ENCODE data around the gene CHCHD3.

Gene CHCHD3

DNA sequence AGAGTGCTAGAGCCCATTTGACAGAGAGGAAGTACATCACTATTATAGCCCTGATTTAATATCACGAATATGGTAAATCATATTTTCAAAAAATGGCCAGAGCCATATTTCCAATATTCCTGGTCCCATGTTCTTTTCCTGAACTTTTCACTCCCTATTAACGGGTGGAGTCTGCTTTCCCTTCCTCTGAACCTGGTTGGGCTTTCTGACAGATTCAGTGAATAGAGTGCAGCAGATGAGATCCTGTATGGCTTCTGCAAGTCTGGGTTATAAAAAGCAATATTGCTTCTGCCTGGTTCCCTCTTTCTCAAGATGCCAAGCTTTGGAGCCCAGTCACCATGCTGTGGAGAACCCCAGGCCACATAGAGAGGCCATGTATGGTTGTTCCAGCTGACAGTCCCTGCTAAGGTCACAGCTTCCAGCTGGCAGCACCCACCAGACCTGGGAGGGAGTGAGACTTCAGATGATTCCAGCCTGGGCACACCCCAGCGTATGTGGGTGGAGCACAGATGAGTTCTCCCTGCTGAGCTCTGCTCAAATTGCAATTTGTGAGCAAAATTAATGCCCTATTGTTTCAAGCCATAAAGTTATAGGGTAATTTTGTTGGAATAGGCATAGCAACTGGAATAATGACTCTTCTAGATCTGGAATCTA lies 17.9 kb upstream of the CHCHD3 start:
- H3K4me3 ChIP-seq = no peak overlapping the region
- TF ChIP-seq POLR2AphosphoS5 (IDR thresholded peaks at IDR 0.05; ENCODE audit: borderline replicate concordance, low read depth, low read length) = no peak
- TF ChIP-seq EZH2 (IDR thresholded peaks at IDR 0.05) = no peak
- no peak for TF ChIP-seq FOXP2 (optimal IDR thresholded peaks at IDR 0.05; ENCODE audit: control extremely low read depth, extremely low read length, insufficient read depth)
- no peaks in the 10 kb centered on the region for H3K36me3 ChIP-seq (ENCODE audit: insufficient read depth, low read length)
- H3K9me3 ChIP-seq (ENCODE audit: low read depth, low read length) = no peaks in the 10 kb centered on the region
- H3K27ac ChIP-seq = no peak overlapping the region
- H3K9ac ChIP-seq (ENCODE audit: insufficient read length) = no peak overlapping the region
- DNase-seq (ENCODE audit: low read depth, low spot score) = no peak

DNA sequence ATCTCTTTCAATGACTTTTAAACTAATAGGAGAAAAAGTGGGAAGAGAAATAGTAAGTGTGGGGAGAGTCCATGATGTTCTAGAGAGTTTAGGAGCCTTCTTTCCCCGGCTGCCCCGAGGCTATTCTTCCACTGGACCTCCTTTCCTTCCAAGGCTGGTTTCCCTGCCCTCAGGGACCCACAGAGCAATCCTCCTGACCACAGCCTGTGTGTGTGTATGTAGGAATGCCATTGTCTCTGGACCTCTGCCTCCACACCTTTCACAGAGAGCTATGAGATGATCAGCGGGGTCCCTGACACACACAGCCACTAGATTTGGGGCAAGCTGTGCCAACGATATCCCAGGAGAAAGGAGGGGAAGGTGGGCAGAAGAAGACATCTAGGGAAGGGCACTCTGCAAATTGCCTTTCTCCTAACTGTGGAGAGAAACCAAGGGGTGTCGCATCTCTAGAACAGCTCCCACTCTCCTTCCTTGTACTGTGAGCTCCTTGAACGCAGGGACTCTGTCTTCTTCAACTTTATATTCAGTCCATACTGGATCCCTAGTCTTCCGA lies 13.3 kb upstream of the CHCHD3 start:
- no peak for TF ChIP-seq POLR2AphosphoS5 (IDR thresholded peaks at IDR 0.05; ENCODE audit: borderline replicate concordance, low read depth, low read length)
- TF ChIP-seq EZH2 (IDR thresholded peaks at IDR 0.05) = no peak
- no peak for TF ChIP-seq FOXP2 (optimal IDR thresholded peaks at IDR 0.05; ENCODE audit: control extremely low read depth, extremely low read length, insufficient read depth)
- Histone ChIP-seq H3K36me3 (ENCODE audit: insufficient read depth, low read length) (no peaks in the 10 kb centered on the region), H3K9me3 (ENCODE audit: low read depth, low read length) (no peaks in the 10 kb centered on the region), H3K9ac (ENCODE audit: insufficient read length) (no peak overlapping the region), H3K4me3 (no peak overlapping the region), H3K27ac (no peak overlapping the region)
- DNase-seq (ENCODE audit: low read depth, low spot score) = no peak

DNA sequence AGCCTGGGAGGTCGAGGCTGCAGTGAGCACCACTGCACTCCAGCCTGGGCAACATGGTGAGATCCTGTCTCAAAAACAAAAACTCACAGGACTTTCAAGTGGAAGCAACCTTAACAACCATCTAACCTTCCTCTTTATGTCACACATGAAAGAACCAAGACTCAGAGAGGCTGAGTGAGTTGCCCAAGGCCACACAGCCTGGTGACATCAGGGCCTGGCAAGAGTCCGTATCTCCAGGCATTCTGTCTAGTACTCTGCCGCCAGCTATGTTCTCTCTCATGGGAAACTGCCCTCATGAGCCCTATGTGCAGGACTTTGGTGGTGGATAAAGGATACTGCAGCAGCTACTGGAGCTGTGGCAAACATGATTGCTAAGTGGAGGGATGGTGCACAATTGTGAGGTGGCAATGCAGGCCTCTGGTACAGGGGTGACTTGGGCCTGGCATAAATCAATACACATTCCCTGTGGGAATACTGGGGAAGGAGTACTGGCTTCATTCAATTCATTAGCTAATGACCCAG lies 10.1 kb upstream of the CHCHD3 start:
- no peak overlapping the region for H3K9ac ChIP-seq (ENCODE audit: insufficient read length)
- H3K4me3 ChIP-seq = no peak overlapping the region
- DNase-seq (ENCODE audit: low read depth, low spot score) = no peak
- no peaks in the 10 kb centered on the region for H3K9me3 ChIP-seq (ENCODE audit: low read depth, low read length)
- H3K27ac ChIP-seq = no peak overlapping the region
- no peak for TF ChIP-seq EZH2 (IDR thresholded peaks at IDR 0.05)
- no peak for TF ChIP-seq POLR2AphosphoS5 (IDR thresholded peaks at IDR 0.05; ENCODE audit: borderline replicate concordance, low read depth, low read length)
- no peak for TF ChIP-seq FOXP2 (optimal IDR thresholded peaks at IDR 0.05; ENCODE audit: control extremely low read depth, extremely low read length, insufficient read depth)
- no peaks in the 10 kb centered on the region for H3K36me3 ChIP-seq (ENCODE audit: insufficient read depth, low read length)

DNA sequence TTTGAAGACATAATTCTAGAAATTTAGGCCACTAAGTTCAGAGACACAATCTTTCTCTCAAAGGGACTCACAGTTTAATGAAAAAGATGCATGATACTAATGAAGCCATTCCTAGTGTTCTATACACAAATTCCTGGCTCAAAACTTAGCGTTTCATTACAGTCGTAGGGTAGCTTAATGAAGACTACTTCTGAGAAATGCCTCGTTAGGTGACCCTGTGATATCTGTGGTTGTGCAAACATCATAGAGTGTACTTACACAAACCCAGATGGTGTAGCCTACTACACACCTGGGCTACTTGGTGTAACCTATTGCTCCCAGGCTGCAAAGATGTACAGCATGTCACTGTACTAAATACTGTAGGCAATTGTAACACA lies 488 bp upstream of the CHCHD3 start:
- no peak overlapping the region for H3K9ac ChIP-seq (ENCODE audit: insufficient read length)
- TF ChIP-seq POLR2AphosphoS5 (IDR thresholded peaks at IDR 0.05; ENCODE audit: borderline replicate concordance, low read depth, low read length) = no peak
- TF ChIP-seq EZH2 (IDR thresholded peaks at IDR 0.05) = no peak
- no peak for TF ChIP-seq FOXP2 (optimal IDR thresholded peaks at IDR 0.05; ENCODE audit: control extremely low read depth, extremely low read length, insufficient read depth)
- peak overlapping the region; percentile 94 for H3K4me3 ChIP-seq
- H3K27ac ChIP-seq = no peak overlapping the region; the same call in 1 of the 2 replicates
- H3K36me3 ChIP-seq (ENCODE audit: insufficient read depth, low read length) = peaks cover 13% of the 10 kb centered on the region
- no peak for DNase-seq (ENCODE audit: low read depth, low spot score)
- no peaks in the 10 kb centered on the region for H3K9me3 ChIP-seq (ENCODE audit: low read depth, low read length)

DNA sequence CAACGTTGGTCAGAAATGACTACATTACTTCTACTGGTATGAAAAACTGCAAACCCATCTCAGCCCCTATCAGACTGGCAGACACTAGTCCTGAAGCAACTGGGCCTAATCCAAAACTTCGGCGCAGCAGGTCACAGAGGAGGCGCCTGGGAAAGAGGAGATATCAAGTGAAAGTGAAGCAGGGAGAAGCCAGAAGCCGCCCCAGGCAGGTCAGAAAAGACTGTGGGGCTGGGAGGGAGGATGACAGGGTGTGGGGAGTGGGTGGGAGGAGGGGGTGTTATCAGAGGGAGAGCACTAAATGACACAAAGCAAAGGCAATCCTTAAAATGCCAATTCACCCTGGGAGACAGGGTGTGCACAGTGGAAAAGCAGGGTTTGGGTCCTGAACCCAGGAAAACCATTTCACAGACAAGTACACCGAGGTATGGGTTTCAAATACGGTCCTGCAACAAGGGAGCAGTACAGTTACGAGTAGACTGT lies 731 bp downstream of the CHCHD3 start:
- DNase-seq (ENCODE audit: low read depth, low spot score) = no peak
- no peak for TF ChIP-seq POLR2AphosphoS5 (IDR thresholded peaks at IDR 0.05; ENCODE audit: borderline replicate concordance, low read depth, low read length)
- no peak for TF ChIP-seq EZH2 (IDR thresholded peaks at IDR 0.05)
- TF ChIP-seq FOXP2 (optimal IDR thresholded peaks at IDR 0.05; ENCODE audit: control extremely low read depth, extremely low read length, insufficient read depth) = no peak
- no peaks in the 10 kb centered on the region for H3K9me3 ChIP-seq (ENCODE audit: low read depth, low read length)
- peaks cover 13% of the 10 kb centered on the region for H3K36me3 ChIP-seq (ENCODE audit: insufficient read depth, low read length)
- H3K9ac ChIP-seq (ENCODE audit: insufficient read length) = peak overlapping the region; percentile 91
- no peak overlapping the region for H3K27ac ChIP-seq
- H3K4me3 ChIP-seq = peak overlapping the region; percentile 94

DNA sequence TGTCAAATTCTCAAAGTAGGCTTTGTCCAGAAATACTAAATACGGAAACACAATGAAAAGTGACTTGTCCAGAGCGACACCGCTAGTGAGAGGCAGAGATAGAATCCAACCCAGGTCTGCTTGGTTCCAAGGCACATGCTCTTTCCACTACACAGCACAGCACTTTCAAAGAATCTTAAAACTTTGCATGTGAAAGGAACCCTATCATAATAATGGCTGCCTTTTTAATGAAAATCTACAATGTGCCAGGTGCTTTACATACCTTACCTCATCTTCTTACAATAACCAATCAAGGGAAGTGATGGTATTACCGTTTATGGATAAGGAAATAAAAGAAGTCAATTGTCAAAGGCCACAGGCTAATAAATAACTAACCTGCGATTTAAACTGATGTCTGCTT lies 2.6 kb downstream of the CHCHD3 start:
- H3K27ac ChIP-seq = no peak overlapping the region
- no peak for DNase-seq (ENCODE audit: low read depth, low spot score)
- TF ChIP-seq POLR2AphosphoS5 (IDR thresholded peaks at IDR 0.05; ENCODE audit: borderline replicate concordance, low read depth, low read length) = no peak
- no peak for TF ChIP-seq EZH2 (IDR thresholded peaks at IDR 0.05)
- no peak for TF ChIP-seq FOXP2 (optimal IDR thresholded peaks at IDR 0.05; ENCODE audit: control extremely low read depth, extremely low read length, insufficient read depth)
- H3K9me3 ChIP-seq (ENCODE audit: low read depth, low read length) = no peaks in the 10 kb centered on the region
- H3K36me3 ChIP-seq (ENCODE audit: insufficient read depth, low read length) = peaks cover 20% of the 10 kb centered on the region
- H3K4me3 ChIP-seq = no peak overlapping the region
- no peak overlapping the region for H3K9ac ChIP-seq (ENCODE audit: insufficient read length)

DNA sequence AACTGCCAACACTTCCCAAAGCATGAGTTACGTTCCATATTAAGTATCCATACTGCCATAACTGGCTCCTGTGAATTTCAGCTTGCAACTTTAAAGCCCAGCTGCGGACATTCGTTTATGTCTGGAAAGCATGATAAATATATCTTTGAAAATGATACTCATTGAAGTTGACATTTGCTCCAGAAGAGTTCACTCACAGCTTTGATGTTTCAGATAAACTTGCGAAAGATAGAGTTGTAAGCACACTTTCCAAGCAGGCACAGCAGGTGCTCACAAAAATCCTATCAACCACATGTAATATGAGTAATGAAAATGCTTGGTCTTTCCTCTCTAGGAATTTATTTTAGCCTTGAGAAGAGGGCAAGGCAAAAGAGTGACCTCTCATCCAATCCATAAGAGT lies 4.5 kb downstream of the CHCHD3 start:
- Histone ChIP-seq H3K27ac (no peak overlapping the region), H3K36me3 (ENCODE audit: insufficient read depth, low read length) (peaks cover 20% of the 10 kb centered on the region), H3K4me3 (no peak overlapping the region), H3K9ac (ENCODE audit: insufficient read length) (no peak overlapping the region), H3K9me3 (ENCODE audit: low read depth, low read length) (no peaks in the 10 kb centered on the region)
- no peak for DNase-seq (ENCODE audit: low read depth, low spot score)
- TF ChIP-seq POLR2AphosphoS5 (IDR thresholded peaks at IDR 0.05; ENCODE audit: borderline replicate concordance, low read depth, low read length) = no peak
- no peak for TF ChIP-seq FOXP2 (optimal IDR thresholded peaks at IDR 0.05; ENCODE audit: control extremely low read depth, extremely low read length, insufficient read depth)
- no peak for TF ChIP-seq EZH2 (IDR thresholded peaks at IDR 0.05)

DNA sequence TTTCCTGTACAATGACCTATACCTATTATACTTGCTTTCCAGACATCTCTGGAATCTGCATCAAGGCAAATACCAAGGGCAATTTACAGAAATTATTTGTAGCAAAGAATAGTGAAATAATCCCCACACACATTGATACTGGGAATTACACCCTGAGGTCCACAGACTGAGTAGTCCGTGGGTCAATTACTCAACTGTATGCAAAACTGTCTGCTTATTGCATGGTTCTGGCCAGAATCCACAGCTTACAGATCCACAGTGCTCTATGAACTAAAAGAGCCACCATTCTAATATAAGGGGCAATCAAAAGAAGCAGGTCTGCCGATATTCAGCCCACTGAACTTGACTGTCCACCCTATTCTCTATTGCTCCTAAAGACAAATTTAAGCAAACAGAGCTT lies 5.7 kb downstream of the CHCHD3 start:
- DNase-seq (ENCODE audit: low read depth, low spot score) = no peak
- Histone ChIP-seq H3K4me3 (no peak overlapping the region), H3K9ac (ENCODE audit: insufficient read length) (no peak overlapping the region), H3K36me3 (ENCODE audit: insufficient read depth, low read length) (peaks cover 20% of the 10 kb centered on the region), H3K9me3 (ENCODE audit: low read depth, low read length) (no peaks in the 10 kb centered on the region), H3K27ac (no peak overlapping the region)
- TF ChIP-seq FOXP2 (optimal IDR thresholded peaks at IDR 0.05; ENCODE audit: control extremely low read depth, extremely low read length, insufficient read depth) (no peak), POLR2AphosphoS5 (IDR thresholded peaks at IDR 0.05; ENCODE audit: borderline replicate concordance, low read depth, low read length) (no peak), EZH2 (IDR thresholded peaks at IDR 0.05) (no peak)
